Astrocyte of the hippocampus (primary cell): ENCODE results near the gene RUSC1.
"Not testable (repeated sequence)": the region's sequence is repeated elsewhere in the genome, so short reads cannot be mapped to it uniquely, and the experiment has no call there.

Source experiments
- DNase-seq: peaks from one replicate; pipeline ENCODE4 v3.0.0; 2011; ENCODE audit warnings: low read depth, low spot score

The RUSC1 gene

GRCh38 chr1:155322571-155322952 lies 1.9 kb downstream of the RUSC1 start:
- peak; percentile 59 for DNase-seq

GRCh38 chr1:155322953-155323728 lies 2.4 kb downstream of the RUSC1 start:
- DNase-seq = peak; percentile 97

GRCh38 chr1:155323729-155324036 lies 3.0 kb downstream of the RUSC1 start:
- DNase-seq = peak; percentile 95

GRCh38 chr1:155324037-155324716 lies 3.5 kb downstream of the RUSC1 start:
- peak; percentile 98 for DNase-seq

- DNase-seq = peak; percentile 69
These were observed 4.3 kb downstream of the RUSC1 start for GRCh38 chr1:155324717-155325602.

DNA sequence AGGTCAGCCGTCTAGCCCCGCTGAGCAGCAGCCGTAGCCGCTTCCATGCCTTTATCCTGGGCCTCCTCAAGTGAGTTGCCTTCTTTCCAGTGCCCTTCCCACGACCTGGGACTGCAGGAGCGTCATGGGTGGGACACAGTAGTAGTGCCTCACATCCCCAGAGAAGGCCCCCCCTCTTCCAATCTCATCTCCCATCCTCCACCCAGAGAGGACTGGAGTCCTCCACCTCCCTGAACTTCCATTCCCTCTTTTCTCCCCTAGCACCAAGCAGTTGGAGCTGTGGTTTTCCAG lies 4.9 kb downstream of the RUSC1 start:
- DNase-seq = no peak

GRCh38 chr1:155326020-155326526 lies 5.4 kb downstream of the RUSC1 start:
- no peak for DNase-seq

- no peak for DNase-seq
These were observed 5.9 kb downstream of the RUSC1 start for GRCh38 chr1:155326631-155327037.

- DNase-seq = no peak
These were observed 7.3 kb downstream of the RUSC1 start for GRCh38 chr1:155327981-155328380.

- DNase-seq = not testable (repeated sequence)
These were observed 8.2 kb downstream of the RUSC1 start for GRCh38 chr1:155328856-155329255.

- no peak for DNase-seq
These were observed 9.4 kb downstream of the RUSC1 start for GRCh38 chr1:155329980-155330598.

DNA sequence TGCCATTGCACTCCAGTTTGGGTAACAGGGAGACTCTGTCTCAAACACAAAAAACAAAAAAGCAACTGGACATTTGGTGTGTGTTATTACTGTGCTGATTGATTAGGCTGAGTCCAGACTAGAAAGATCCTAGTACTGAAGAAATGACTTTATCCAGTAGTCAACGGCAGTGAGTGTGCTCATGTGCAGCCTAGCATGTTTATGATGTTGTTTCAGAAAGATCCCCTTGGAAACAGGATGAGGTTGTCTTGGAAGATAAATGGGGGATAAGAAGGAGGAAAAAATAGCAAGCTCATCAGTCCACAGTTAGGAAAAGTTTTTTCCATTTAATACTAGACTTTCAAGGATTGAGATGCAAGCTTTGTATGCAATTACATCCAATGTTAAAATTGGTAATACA lies 14.3 kb downstream of the RUSC1 start:
- DNase-seq = no peak

DNA sequence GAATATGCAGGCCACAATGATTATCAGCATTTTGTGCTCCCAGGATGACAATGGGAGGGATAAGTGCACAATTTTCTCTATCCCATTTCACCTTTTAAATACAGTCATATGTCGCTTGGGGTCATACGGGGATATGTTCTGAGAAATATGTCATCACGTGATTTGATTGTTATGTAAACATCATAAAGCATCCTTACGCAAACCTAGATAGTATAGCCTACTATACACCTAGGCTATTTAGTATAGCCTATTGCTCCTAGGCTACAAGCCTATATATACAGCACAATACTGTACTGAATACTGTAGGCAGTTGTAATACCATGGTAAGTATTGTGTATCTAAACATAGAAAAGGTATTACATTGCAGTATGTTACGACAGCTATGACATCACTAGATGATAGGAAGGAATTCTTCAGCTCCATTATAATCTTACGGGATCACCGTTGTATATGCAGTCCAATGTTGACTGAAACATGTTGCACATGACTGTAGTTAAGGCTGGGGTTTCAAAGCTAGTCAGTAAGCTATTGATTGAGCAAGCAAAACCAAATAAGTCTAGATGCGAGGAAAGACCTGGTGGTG lies 18.9 kb downstream of the RUSC1 start:
- DNase-seq = no peak

GRCh38 chr1:155342842-155343241 lies 22.1 kb downstream of the RUSC1 start:
- DNase-seq = no peak

GRCh38 chr1:155352631-155353030 lies 31.9 kb downstream of the RUSC1 start:
- no peak for DNase-seq

DNA sequence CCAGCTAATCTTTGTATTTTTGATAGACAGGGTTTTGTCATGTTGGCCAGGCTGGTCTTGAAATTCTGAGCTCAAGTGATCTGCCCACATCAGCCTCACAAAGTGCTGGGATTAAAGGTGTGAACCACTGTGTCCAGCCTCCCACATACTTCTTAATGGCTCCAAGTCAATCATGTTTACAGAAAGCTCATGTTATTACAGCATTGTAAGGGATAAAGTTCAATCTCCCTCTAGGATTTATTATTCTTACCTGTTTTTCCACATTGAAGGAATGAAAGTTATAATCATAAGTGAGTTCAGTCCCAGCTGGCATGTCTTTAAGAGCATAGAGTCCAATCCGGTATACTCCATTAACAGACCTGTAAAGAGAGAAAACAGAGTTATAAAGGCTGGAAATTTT lies 39.4 kb downstream of the RUSC1 start:
- no peak for DNase-seq

DNA sequence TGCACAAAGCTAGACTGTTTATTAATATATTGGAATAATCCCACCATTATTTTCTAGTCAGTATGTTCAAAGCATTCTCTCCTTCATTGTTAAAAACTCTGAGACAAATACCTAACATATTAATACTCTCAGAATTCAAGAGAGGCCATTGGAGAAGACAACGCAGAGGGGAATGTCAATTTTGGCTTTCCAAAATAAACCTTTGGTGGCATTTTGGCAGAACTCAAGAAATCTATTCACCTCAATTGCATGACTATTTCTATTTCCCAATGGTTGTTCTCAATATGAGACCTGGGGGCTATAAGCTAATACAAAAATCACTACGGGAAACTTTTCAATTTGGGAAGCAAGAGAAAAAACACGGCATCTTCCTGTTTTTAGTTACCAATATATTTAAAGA lies 58.5 kb downstream of the RUSC1 start:
- DNase-seq = peak; percentile 47

GRCh38 chr1:155379631-155380090 lies 59.0 kb downstream of the RUSC1 start:
- DNase-seq = peak; percentile 84
